ENCODE measurements around the gene TMEM181.

Gene TMEM181

GRCh38 chr6:158565482-158566040, 5.7 kb downstream of the TMEM181 start:
- Histone ChIP-seq H3K4me2 (ENCODE audit: low read length) (no peak overlapping the region), H3K9ac (ENCODE audit: low read length) (no peak overlapping the region), H2AFZ (ENCODE audit: low read depth, low read length) (no peak overlapping the region), H3K27ac (ENCODE audit: low read length) (no peak overlapping the region), H3K36me3 (replicated peaks; ENCODE audit: low read depth, low read length) (no peaks in the 10 kb centered on the region), H3K4me3 (ENCODE audit: low read length) (no peak overlapping the region), H3K79me2 (ENCODE audit: low read length) (peaks cover 64% of the 10 kb centered on the region), H4K20me1 (ENCODE audit: insufficient read depth, low read length) (peaks cover 28% of the 10 kb centered on the region), H3K27me3 (ENCODE audit: low read depth, low read length) (no peaks in the 10 kb centered on the region), H3K4me1 (ENCODE audit: low read length) (peaks cover 6% of the 10 kb centered on the region), H3K9me3 (ENCODE audit: insufficient read depth, low read length) (no peaks in the 10 kb centered on the region)
- no peak for TF ChIP-seq CTCF (IDR thresholded peaks at IDR 0.05; ENCODE audit: low read depth, low read length)
- TF ChIP-seq EZH2phosphoT487 (IDR thresholded peaks at IDR 0.05; ENCODE audit: low read depth): no peak

- TF ChIP-seq CTCF (IDR thresholded peaks at IDR 0.05; ENCODE audit: low read depth, low read length) (no peak), EZH2phosphoT487 (IDR thresholded peaks at IDR 0.05; ENCODE audit: low read depth) (no peak)
- Histone ChIP-seq H3K27ac (ENCODE audit: low read length) (no peak overlapping the region), H3K27me3 (ENCODE audit: low read depth, low read length) (no peaks in the 10 kb centered on the region), H4K20me1 (ENCODE audit: insufficient read depth, low read length) (peaks cover 25% of the 10 kb centered on the region), H3K9me3 (ENCODE audit: insufficient read depth, low read length) (no peaks in the 10 kb centered on the region), H3K9ac (ENCODE audit: low read length) (no peak overlapping the region), H2AFZ (ENCODE audit: low read depth, low read length) (no peak overlapping the region), H3K4me3 (ENCODE audit: low read length) (no peak overlapping the region), H3K36me3 (replicated peaks; ENCODE audit: low read depth, low read length) (no peaks in the 10 kb centered on the region), H3K4me2 (ENCODE audit: low read length) (no peak overlapping the region), H3K4me1 (ENCODE audit: low read length) (peaks cover 2% of the 10 kb centered on the region), H3K79me2 (ENCODE audit: low read length) (peaks cover 57% of the 10 kb centered on the region)
Measured at GRCh38 chr6:158566207-158566818, 6.4 kb downstream of the TMEM181 start.

GRCh38 chr6:158567152-158567551, 7.3 kb downstream of the TMEM181 start:
- peaks cover 55% of the 10 kb centered on the region for H3K79me2 ChIP-seq (ENCODE audit: low read length)
- no peak overlapping the region for H3K4me2 ChIP-seq (ENCODE audit: low read length)
- H3K27me3 ChIP-seq (ENCODE audit: low read depth, low read length): no peaks in the 10 kb centered on the region
- H2AFZ ChIP-seq (ENCODE audit: low read depth, low read length): no peak overlapping the region
- H3K36me3 ChIP-seq (replicated peaks; ENCODE audit: low read depth, low read length): no peaks in the 10 kb centered on the region
- H3K4me3 ChIP-seq (ENCODE audit: low read length): no peak overlapping the region
- H3K4me1 ChIP-seq (ENCODE audit: low read length): no peaks in the 10 kb centered on the region
- no peak for TF ChIP-seq CTCF (IDR thresholded peaks at IDR 0.05; ENCODE audit: low read depth, low read length)
- no peak for TF ChIP-seq EZH2phosphoT487 (IDR thresholded peaks at IDR 0.05; ENCODE audit: low read depth)
- no peaks in the 10 kb centered on the region for H3K9me3 ChIP-seq (ENCODE audit: insufficient read depth, low read length)
- H3K27ac ChIP-seq (ENCODE audit: low read length): no peak overlapping the region
- H3K9ac ChIP-seq (ENCODE audit: low read length): no peak overlapping the region
- peaks cover 16% of the 10 kb centered on the region for H4K20me1 ChIP-seq (ENCODE audit: insufficient read depth, low read length)

GRCh38 chr6:158567871-158568401, 8.0 kb downstream of the TMEM181 start:
- Histone ChIP-seq H3K9ac (ENCODE audit: low read length) (no peak overlapping the region), H3K79me2 (ENCODE audit: low read length) (peaks cover 47% of the 10 kb centered on the region), H3K4me3 (ENCODE audit: low read length) (no peak overlapping the region), H3K4me1 (ENCODE audit: low read length) (no peaks in the 10 kb centered on the region), H2AFZ (ENCODE audit: low read depth, low read length) (no peak overlapping the region), H4K20me1 (ENCODE audit: insufficient read depth, low read length) (peaks cover 16% of the 10 kb centered on the region), H3K4me2 (ENCODE audit: low read length) (no peak overlapping the region), H3K27me3 (ENCODE audit: low read depth, low read length) (no peaks in the 10 kb centered on the region), H3K9me3 (ENCODE audit: insufficient read depth, low read length) (no peaks in the 10 kb centered on the region), H3K27ac (ENCODE audit: low read length) (no peak overlapping the region), H3K36me3 (replicated peaks; ENCODE audit: low read depth, low read length) (no peaks in the 10 kb centered on the region)
- TF ChIP-seq CTCF (IDR thresholded peaks at IDR 0.05; ENCODE audit: low read depth, low read length): no peak
- no peak for TF ChIP-seq EZH2phosphoT487 (IDR thresholded peaks at IDR 0.05; ENCODE audit: low read depth)

Data from OCI-LY3 (cell line).